Cardiac muscle cell (in vitro differentiated cells and primary cell): Measurements from ENCODE around the gene SPTSSB. TPM values are rescaled to one million over a fixed set of nuclear protein-coding genes. Genes with fewer than 3 reads are reported as not detected.

ENCODE experiments used
- DNase-seq, 2 donors: peaks; one replicate each; pipeline versions ENCODE4 v3.0.0 to v3.0.0-alpha.2; 2010 to 2017; ENCODE audit warnings: low read depth in 1 of 2, low spot score in 1 of 2
- H3K27ac ChIP-seq: fragments of 200-600 bp; sonication (generic); 2 replicates; pipeline ENCODE4 v1.5.1; 2016
- H3K27me3 ChIP-seq: fragments of 200-600 bp; sonication (generic); 2 replicates; pipeline ENCODE4 v1.6.0; 2016; ENCODE audit warnings: control low read depth
- H3K36me3 ChIP-seq: fragments of 200-600 bp; sonication (generic); 2 replicates; pipeline ENCODE4 v1.5.1; 2016; ENCODE audit warnings: control low read depth
- H3K4me1 ChIP-seq: fragments of 200-600 bp; sonication (generic); 2 replicates; pipeline ENCODE4 v1.8.1; 2017; ENCODE audit warnings: low read depth, mild to moderate bottlenecking, mixed run types
- H3K4me3 ChIP-seq: fragments of 200-600 bp; sonication (generic); 2 replicates; pipeline ENCODE4 v1.5.1; 2016; ENCODE audit warnings: mild to moderate bottlenecking
- H3K9me3 ChIP-seq: fragments of 200-600 bp; sonication (generic); 2 replicates; pipeline ENCODE4 v1.5.1; 2017; ENCODE audit warnings: low read depth, mild to moderate bottlenecking, control low read depth
- CTCF ChIP-seq: IDR thresholded peaks from 2 replicates; pipeline ENCODE4 v1.5.1; 2012; ENCODE audit warnings: low read depth, mild to moderate bottlenecking, low read length
- polyA plus RNA-seq: library from polyadenylated mRNA; unstranded; fragments of >200 nt; fragmentation: Nextera tagmentation; extraction: Ambion mirVana; gene quantifications from 2 replicates; pipeline ENCODE4 v1.2.1, GENCODE V29; 2016
- total RNA-seq: library from RNA; depleted of rRNA; stranded (reverse); fragments of >200 nt; gene quantifications from 2 replicates; pipeline ENCODE4 v1.2.3, GENCODE V29; 2016

SPTSSB gene
- total and polyA plus RNA-seq, 2 experiments from 2014 or later: not detected

DNA sequence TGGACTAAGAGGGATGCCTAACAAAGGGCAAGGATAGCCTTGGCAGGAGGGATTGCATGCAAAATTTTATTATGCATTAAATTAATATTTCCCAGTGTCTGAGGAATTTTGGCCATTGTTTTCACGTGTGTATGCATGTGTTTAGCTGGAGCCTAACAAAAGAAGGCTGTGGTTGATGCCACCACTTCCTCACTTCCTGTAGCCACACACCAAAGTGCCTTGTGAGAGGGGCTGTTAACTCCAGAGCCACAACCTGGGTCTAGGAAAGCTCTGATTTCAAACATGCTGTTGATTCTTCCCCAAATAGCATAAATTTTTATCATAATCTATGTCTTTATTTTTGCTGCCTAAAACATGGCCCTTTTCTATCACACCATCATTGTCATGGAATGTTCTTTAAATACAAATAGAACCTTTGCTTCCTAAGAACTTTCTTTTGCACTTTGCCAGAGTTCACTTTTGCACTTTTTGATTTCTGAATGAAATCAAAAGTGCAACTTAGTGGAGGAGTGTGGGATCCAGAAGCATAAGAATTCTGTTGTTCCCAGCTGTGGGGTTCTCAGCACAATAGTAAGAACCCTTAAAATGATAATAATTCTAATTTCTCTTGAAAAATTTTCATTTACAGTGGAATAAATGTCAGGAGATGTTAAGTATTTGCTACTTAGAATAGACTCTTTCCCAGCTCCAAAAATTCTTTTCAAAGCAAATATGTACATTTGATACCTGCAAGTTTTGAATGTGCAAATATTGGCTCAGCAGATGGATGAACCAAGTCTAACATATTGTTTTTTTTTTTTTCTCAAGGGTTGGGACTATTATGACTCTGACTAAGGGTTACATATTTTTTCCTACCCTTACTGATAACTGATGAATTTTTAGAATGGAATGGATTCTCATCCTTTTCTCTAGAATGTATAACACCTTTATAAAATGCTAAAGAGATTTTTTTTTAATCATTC lies 35.6 kb upstream of the SPTSSB start:
- Histone ChIP-seq H3K36me3 (no peaks in the 10 kb centered on the region), H3K4me3 (no peak overlapping the region), H3K27me3 (no peaks in the 10 kb centered on the region), H3K9me3 (no peaks in the 10 kb centered on the region), H3K4me1 (no peaks in the 10 kb centered on the region), H3K27ac (no peak overlapping the region)
- no peak for DNase-seq
- TF ChIP-seq CTCF: no peak

- H3K4me3 ChIP-seq: no peak overlapping the region
- no peak for TF ChIP-seq CTCF
- no peak for DNase-seq
Measured at GRCh38 chr3:161405836-161406235, 34.5 kb upstream of the SPTSSB start.

DNA sequence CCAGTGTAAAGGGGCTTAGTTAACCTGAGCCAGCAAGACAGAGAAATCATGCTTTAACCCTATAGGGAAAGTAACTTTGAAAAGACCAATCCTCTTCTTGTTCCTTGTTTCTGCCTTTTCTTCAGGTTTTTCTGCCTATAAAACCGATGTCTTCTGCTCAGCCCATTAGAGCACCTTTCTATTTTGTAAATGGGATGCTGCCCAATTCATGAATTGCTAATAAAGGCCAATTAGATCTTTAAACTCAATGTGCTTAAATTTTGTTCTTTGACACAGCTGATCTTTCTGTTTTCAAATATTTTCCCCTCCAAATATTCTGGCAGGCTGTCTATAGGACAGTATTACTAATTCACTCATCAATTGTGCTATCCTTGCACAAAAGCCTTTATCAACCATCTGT lies 33.8 kb upstream of the SPTSSB start:
- no peaks in the 10 kb centered on the region for H3K27me3 ChIP-seq
- H3K36me3 ChIP-seq: no peaks in the 10 kb centered on the region
- no peak for DNase-seq
- TF ChIP-seq CTCF: no peak
- no peak overlapping the region for H3K4me3 ChIP-seq
- H3K4me1 ChIP-seq: no peaks in the 10 kb centered on the region
- no peak overlapping the region for H3K27ac ChIP-seq
- H3K9me3 ChIP-seq: no peaks in the 10 kb centered on the region

More at GRCh38 chr3:161405836-161406235, 34.5 kb upstream of the SPTSSB start:
- H3K36me3 ChIP-seq: no peaks in the 10 kb centered on the region
- no peak overlapping the region for H3K27ac ChIP-seq
- no peaks in the 10 kb centered on the region for H3K27me3 ChIP-seq
- H3K4me1 ChIP-seq: no peaks in the 10 kb centered on the region
- no peaks in the 10 kb centered on the region for H3K9me3 ChIP-seq

DNA sequence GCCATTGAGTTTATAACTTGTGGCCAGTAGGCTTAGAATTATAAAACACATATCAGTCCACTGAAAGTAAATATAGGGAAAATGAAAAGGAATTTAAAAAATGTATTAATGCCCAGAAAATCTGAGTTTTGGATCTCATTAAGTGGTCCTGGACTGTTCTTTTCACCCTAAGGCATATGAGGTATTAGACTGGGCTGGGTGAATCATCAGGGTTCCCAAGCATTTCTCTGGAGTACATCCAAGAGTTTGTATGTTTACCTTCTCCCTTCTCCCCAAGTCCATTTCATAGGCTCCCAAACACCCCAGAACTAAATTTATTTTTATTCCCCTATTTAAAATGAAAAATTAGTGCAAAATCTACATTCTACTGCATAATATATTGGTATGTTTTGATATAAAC lies 31.9 kb upstream of the SPTSSB start:
- Histone ChIP-seq H3K27ac (no peak overlapping the region), H3K36me3 (no peaks in the 10 kb centered on the region), H3K27me3 (no peaks in the 10 kb centered on the region), H3K4me1 (no peaks in the 10 kb centered on the region), H3K4me3 (no peak overlapping the region), H3K9me3 (no peaks in the 10 kb centered on the region)
- peak in 1 of 2 donors; percentile 7 for DNase-seq
- TF ChIP-seq CTCF: no peak

GRCh38 chr3:161401389-161401788 lies 30.1 kb upstream of the SPTSSB start:
- H3K4me1 ChIP-seq: no peaks in the 10 kb centered on the region
- no peak overlapping the region for H3K27ac ChIP-seq
- DNase-seq: peak in 1 of 2 donors; percentile 15
- H3K36me3 ChIP-seq: no peaks in the 10 kb centered on the region
- no peak for TF ChIP-seq CTCF
- no peaks in the 10 kb centered on the region for H3K9me3 ChIP-seq
- no peaks in the 10 kb centered on the region for H3K27me3 ChIP-seq
- no peak overlapping the region for H3K4me3 ChIP-seq
